Astrocyte of the cerebellum (primary cell): ENCODE data around the gene SLCO1B1.

ENCODE experiments used
- DNase-seq: peaks from one replicate; pipeline ENCODE4 v3.0.0-alpha.2; 2011; ENCODE audit warnings: low read depth
- H3K4me3 ChIP-seq: 2 replicates; pipeline ENCODE4 v1.5.1; 2011; ENCODE audit warnings: mild to moderate bottlenecking, low read depth, low read length, moderate library complexity
- in situ Hi-C: cut with HindIII; loops from 2 replicates; pipeline ENCODE4 v1.10.0; 2017; ENCODE audit warnings: low sequenced_read_pairs
- TF ChIP-seq, protein P1 (sequence below): IDR thresholded peaks from 2 replicates; pipeline ENCODE4 v1.5.1; 2012; ENCODE audit warnings: low read length, low read depth, moderate library complexity, mild to moderate bottlenecking; ENCODE audit errors: missing control alignments

The SLCO1B1 gene

DNA sequence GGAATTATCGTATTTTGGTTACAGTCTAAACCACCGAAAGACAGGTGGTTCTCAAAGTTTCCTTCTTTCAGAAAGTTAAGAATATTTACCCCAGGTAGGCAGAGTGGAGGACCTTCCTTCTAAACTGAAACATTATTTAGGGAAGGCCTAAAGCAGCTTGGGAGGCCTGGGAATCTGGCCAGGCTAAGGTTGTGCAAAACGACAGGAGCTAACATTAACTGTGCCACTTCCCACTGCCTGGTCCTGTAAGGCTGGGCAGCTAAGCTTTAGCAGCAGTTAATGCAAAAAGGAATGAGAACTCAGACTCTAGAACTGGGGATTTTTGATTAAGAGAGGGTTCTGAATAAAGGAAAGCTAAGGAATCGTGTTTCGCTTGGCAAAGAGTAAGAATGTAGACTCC, 121.1 kb downstream of the SLCO1B1 start:
- TF ChIP-seq, protein P1, sequence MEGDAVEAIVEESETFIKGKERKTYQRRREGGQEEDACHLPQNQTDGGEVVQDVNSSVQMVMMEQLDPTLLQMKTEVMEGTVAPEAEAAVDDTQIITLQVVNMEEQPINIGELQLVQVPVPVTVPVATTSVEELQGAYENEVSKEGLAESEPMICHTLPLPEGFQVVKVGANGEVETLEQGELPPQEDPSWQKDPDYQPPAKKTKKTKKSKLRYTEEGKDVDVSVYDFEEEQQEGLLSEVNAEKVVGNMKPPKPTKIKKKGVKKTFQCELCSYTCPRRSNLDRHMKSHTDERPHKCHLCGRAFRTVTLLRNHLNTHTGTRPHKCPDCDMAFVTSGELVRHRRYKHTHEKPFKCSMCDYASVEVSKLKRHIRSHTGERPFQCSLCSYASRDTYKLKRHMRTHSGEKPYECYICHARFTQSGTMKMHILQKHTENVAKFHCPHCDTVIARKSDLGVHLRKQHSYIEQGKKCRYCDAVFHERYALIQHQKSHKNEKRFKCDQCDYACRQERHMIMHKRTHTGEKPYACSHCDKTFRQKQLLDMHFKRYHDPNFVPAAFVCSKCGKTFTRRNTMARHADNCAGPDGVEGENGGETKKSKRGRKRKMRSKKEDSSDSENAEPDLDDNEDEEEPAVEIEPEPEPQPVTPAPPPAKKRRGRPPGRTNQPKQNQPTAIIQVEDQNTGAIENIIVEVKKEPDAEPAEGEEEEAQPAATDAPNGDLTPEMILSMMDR: no peak
- H3K4me3 ChIP-seq: no peak overlapping the region
- DNase-seq: no peak
- in situ Hi-C loops: loop anchor here (5.0 kb wide), 1 partner anchor 35 kb away; no protein-coding TSS in a partner anchor

DNA sequence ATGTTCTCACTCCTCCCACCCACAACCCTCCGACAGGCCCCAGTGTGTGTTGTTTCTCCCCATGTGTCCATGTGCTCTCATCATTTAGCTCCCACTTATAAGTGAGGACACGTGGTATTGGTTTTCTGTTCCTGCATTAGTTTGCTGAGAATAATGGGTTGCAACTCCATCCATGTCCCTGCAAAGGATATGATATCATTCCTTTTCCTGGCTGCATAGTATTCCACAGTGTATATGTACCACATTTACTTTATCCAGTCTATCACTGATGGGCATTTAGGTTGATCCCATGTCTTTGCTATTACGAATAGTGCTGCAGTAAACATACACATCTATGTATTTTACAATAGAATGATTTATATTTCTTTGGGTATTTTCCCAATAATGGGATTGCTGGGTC, 126.2 kb downstream of the SLCO1B1 start:
- no peak for DNase-seq

DNA sequence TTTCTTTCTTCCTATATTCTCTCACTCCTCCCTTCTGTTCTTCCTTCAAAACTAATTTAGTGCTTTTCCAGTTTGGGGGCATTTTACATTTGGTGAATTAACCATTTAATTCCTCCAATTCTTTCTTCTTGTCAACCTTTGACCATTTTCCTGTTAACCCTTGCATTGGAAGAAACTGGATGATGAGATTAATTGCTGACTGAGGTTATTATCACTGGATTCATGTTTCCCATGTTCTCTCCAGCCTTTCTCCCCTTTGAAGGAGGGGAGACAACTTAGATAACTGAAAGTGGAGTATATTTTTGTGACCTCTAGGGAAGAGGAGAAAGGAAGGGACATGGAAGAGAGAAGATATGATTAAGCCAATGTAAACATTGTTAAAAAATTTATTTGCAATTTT, 133.2 kb downstream of the SLCO1B1 start:
- TF ChIP-seq, protein P1: no peak
- no peak overlapping the region for H3K4me3 ChIP-seq
- in situ Hi-C loops: no loop called here
- no peak for DNase-seq

More for the DNA sequence above, 126.2 kb downstream of the SLCO1B1 start:
- no peak overlapping the region for H3K4me3 ChIP-seq
- TF ChIP-seq, protein P1: no peak
- in situ Hi-C loops: no loop called here

DNA sequence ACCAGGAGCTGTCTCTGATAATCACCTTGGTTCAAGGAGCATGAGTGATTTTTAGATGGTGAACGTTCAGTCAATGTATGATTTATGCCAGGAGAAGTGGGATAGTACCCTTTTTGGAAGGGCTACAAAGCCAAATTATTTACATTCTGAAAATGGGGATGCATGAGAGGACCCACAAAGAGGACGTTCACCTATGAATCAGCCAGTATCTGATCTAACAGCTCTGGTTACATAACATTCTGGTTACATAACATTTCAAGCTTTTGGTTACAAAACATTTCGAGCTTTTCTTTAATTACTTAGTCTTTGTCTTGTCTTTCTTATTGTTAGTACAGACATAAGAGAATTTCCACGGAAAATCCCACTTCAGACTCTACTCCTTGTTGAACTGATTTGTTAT, 134.9 kb downstream of the SLCO1B1 start:
- TF ChIP-seq, protein P1: no peak
- DNase-seq: no peak
- in situ Hi-C loops: no loop called here
- no peak overlapping the region for H3K4me3 ChIP-seq

DNA sequence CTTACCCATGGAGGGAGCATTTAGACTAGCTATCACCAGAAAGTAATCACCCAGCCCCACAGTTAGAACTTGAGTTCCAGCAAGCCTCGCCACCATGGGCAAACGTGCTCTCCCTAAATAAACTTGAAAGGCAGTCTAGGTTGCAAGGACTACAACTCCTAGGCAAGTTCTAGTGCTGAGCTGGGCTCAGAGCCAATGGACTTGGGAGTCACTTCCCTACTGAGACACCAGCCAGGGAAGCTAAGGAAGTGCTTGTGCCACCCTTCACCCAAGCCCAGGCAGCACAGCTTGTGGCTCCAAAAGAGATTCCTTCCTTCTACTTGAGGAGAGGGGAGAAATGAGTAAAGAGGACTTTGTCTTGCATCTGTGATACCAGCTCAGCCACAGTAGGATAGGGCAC, 145.8 kb downstream of the SLCO1B1 start:
- in situ Hi-C loops: no loop called here
- H3K4me3 ChIP-seq: no peak overlapping the region
- no peak for DNase-seq
- TF ChIP-seq, protein P1: no peak
